Measurements from ENCODE around the gene SLIT1. TPM values are rescaled to one million over a fixed set of nuclear protein-coding genes. Genes with fewer than 3 reads are reported as not detected.

SLIT1 gene
- total and polyA plus RNA-seq, 7 donors: 0.04 to 0.30 (median 0.08) TPM

DNA sequence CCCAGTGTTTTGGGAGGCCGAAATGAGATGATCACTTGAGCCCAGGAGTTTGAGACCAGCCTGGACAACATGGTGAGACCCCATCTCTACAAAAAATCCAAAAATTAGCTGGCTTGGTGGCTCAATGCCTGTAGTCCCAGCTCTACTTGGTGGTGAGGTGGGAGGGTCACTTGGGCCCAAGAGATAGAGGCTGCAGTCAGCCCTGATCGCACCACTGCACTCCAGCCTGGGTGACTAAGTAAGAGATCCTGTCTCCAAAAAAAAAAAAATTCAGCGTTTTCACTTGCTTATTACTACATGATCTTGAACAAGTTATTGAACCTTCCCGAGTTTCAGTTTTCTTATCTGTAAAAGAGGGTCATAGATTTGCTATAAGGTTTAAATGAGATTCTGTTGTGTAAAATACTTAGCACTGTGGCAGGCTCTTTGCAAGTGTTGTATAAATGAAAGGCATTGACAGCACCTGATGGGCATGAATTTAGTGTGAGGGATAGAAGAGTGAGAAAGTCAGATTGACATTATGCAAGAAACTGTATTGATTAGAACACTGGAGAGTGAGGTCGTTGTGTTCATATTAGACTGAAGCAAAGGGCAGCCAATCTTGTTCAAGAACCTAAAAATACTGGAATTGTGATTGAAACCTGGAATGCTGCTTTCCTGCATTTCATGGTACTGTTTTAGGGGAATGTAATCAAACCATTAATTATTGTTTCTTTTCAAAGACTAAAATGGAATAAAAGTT lies 216.9 kb downstream of the SLIT1 start:
- H3K27ac ChIP-seq: no peak overlapping the region
- intact Hi-C loops (cut with DNase I): no loop called here
- DNase-seq: no peak
- no peaks in the 10 kb centered on the region for H3K4me1 ChIP-seq
- 94 to 97% (median 96%) methylated on average over 5 of the region's 5 CpGs for WGBS, 3 donors
- ATAC-seq: no peak
- peaks cover 0 to 5% of the 10 kb centered on the region in 2 donors for H3K36me3 ChIP-seq (ENCODE audit: insufficient read depth in 1 of 2, low read depth in 1 of 2)
- H3K27me3 ChIP-seq (ENCODE audit: insufficient read depth in 3 of 3, low read length in 2 of 3): no peaks in the 10 kb centered on the region
- no peaks in the 10 kb centered on the region for H3K9me3 ChIP-seq
- TF ChIP-seq, protein P1, sequence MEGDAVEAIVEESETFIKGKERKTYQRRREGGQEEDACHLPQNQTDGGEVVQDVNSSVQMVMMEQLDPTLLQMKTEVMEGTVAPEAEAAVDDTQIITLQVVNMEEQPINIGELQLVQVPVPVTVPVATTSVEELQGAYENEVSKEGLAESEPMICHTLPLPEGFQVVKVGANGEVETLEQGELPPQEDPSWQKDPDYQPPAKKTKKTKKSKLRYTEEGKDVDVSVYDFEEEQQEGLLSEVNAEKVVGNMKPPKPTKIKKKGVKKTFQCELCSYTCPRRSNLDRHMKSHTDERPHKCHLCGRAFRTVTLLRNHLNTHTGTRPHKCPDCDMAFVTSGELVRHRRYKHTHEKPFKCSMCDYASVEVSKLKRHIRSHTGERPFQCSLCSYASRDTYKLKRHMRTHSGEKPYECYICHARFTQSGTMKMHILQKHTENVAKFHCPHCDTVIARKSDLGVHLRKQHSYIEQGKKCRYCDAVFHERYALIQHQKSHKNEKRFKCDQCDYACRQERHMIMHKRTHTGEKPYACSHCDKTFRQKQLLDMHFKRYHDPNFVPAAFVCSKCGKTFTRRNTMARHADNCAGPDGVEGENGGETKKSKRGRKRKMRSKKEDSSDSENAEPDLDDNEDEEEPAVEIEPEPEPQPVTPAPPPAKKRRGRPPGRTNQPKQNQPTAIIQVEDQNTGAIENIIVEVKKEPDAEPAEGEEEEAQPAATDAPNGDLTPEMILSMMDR (IDR thresholded peaks at IDR 0.05): no peak
- H3K4me3 ChIP-seq: no peak overlapping the region

DNA sequence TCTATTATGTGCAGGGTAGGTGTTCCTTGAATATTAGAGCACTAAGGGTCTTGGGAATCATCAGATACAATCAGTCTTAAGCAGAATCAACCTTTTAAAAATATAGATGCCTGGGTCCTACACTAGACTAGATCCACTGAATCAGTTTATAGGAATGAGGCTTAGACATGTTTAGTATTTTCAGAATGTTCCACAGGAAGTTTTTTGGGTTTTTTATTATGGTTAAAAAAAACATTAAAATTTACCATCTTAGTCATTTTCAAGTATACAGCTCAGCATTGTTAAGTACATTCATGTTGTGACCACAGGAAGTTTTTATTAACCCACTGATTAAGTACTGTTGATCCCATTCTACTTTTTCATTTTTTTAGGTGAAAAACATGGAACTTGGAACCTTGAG lies 217.9 kb downstream of the SLIT1 start:
- H3K9me3 ChIP-seq: no peaks in the 10 kb centered on the region
- H3K27me3 ChIP-seq (ENCODE audit: insufficient read depth in 3 of 3, low read length in 2 of 3): no peaks in the 10 kb centered on the region
- H3K27ac ChIP-seq: no peak overlapping the region
- TF ChIP-seq, protein P1 (IDR thresholded peaks at IDR 0.05): no peak
- DNase-seq (no peak), ATAC-seq (no peak)
- H3K36me3 ChIP-seq (ENCODE audit: insufficient read depth in 1 of 2, low read depth in 1 of 2): peaks cover 0 to 5% of the 10 kb centered on the region in 2 donors
- no peak overlapping the region for H3K4me3 ChIP-seq
- H3K4me1 ChIP-seq: peaks cover 5% of the 10 kb centered on the region
- intact Hi-C loops (cut with DNase I): no loop called here

DNA sequence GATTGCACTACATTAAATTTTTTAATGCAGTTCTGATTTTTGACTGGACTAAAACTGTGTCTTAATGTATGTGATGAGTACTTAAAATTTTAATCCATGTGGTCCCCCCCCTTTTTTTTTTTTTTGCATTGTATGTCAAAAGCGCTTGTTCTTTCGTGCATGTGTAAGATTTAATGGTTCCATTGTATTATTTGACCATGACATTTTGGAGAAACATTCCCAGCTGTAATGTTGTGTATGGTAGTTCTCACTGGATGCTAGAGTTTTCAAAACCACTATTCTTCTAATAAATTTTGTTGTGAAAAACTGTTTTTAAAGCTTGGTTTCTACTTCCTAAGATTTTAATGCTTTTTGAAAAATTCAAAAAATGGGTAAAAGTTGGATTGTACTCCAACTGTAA lies 221.6 kb downstream of the SLIT1 start:
- TF ChIP-seq, protein P1 (IDR thresholded peaks at IDR 0.05): no peak
- DNase-seq (no peak), ATAC-seq (no peak)
- Histone ChIP-seq H3K27ac (no peak overlapping the region), H3K4me3 (no peak overlapping the region), H3K36me3 (ENCODE audit: insufficient read depth in 1 of 2, low read depth in 1 of 2) (peaks cover 0 to 5% of the 10 kb centered on the region in 2 donors), H3K27me3 (ENCODE audit: insufficient read depth in 3 of 3, low read length in 2 of 3) (no peaks in the 10 kb centered on the region), H3K4me1 (peaks cover 30% of the 10 kb centered on the region), H3K9me3 (no peaks in the 10 kb centered on the region)
- 93 to 95% (median 95%) methylated on average over 2 of the region's 2 CpGs for WGBS, 3 donors
- intact Hi-C loops (cut with DNase I): no loop called here

DNA sequence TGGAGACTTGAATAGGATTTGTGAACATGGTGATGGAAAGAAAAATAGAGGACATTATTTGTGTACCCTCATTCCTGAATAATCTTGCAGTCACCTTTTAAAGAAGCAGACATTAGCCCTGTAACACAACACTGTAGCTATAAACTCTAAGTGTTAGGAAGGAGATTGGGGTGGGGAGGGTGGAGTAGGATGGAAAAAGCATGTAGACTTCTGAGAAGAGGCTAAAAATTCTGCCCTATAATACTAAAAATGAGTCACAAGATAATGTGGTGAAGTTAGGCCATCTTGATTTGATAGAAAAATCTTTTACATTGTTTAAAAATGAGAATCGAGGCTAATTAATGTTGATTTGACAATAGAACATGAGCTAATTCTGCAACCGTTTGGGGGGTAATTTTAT lies 224.9 kb downstream of the SLIT1 start:
- no peak for DNase-seq
- H3K27me3 ChIP-seq (ENCODE audit: insufficient read depth in 3 of 3, low read length in 2 of 3): no peaks in the 10 kb centered on the region
- intact Hi-C loops (cut with DNase I): no loop called here
- no peaks in the 10 kb centered on the region for H3K9me3 ChIP-seq
- H3K4me1 ChIP-seq: peaks cover 47% of the 10 kb centered on the region
- H3K36me3 ChIP-seq (ENCODE audit: insufficient read depth in 1 of 2, low read depth in 1 of 2): peaks cover 0 to 11% of the 10 kb centered on the region in 2 donors
- H3K4me3 ChIP-seq: no peak overlapping the region
- H3K27ac ChIP-seq: no peak overlapping the region
- WGBS, 3 donors: 84 to 93% (median 89%) methylated on average over 2 of the region's 2 CpGs
- ATAC-seq: no peak
- TF ChIP-seq, protein P1 (IDR thresholded peaks at IDR 0.05): no peak

DNA sequence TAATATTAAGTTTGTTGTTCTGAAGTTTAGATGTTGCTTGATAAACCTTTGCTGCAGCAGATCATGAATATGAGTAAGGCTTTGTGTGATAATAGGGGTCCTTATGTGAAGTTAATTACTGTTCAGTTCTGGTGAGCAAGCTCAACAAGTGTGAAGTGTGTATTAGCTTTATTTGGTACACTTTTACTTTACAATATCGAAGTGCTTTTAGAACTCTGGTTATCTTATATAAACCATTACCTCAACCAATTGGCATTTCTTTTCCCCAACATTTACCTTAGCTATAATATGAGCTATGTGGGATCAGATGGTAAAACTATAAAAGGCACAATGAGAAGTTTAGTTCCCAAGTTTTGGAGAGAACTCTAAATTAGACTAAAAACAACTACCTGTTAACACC lies 226.0 kb downstream of the SLIT1 start:
- no peak overlapping the region for H3K27ac ChIP-seq
- no peaks in the 10 kb centered on the region for H3K27me3 ChIP-seq (ENCODE audit: insufficient read depth in 3 of 3, low read length in 2 of 3)
- DNase-seq (no peak), ATAC-seq (no peak)
- H3K36me3 ChIP-seq (ENCODE audit: insufficient read depth in 1 of 2, low read depth in 1 of 2): peaks cover 5 to 22% of the 10 kb centered on the region in 2 donors
- no peak overlapping the region for H3K4me3 ChIP-seq
- intact Hi-C loops (cut with DNase I): loop anchor here in 1 of 2 donors (10.0 kb wide), 1 partner anchor 55 kb away; no protein-coding TSS in a partner anchor
- WGBS, 3 donors: 48 to 81% (median 59%) methylated on average over 1 of the region's 1 CpG
- TF ChIP-seq, protein P1 (IDR thresholded peaks at IDR 0.05): no peak
- H3K4me1 ChIP-seq: peaks cover 47% of the 10 kb centered on the region
- no peaks in the 10 kb centered on the region for H3K9me3 ChIP-seq
